ENCODE data around the gene FHOD3.

The FHOD3 gene

DNA sequence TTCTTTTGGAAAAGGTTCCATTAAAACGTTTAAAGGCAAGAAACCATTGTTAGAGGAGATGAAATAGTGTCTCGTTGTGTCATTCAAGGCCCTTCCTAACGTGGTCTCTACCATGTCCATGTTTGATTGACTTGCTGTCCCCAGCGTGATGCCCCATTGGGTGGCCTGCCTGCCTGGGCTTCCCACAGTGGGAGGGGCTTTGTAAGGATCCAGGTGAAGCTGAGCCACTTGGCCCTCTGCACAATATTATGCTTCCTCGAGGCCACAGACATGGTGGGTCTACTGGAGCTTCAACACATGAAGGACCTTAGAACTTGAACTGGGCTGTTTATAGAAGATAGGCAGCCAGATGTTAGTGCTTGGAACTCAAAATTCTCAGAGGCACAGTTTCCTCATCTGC, 235.3 kb downstream of the FHOD3 start:
- H3K27me3 ChIP-seq (replicated peaks): no peaks in the 10 kb centered on the region
- in situ Hi-C loops (cut with HindIII; ENCODE audit: low pct_ligation_motif_present, low sequenced_read_pairs): no loop called here
- no peak overlapping the region for H3K27ac ChIP-seq
- TF ChIP-seq, protein P1, sequence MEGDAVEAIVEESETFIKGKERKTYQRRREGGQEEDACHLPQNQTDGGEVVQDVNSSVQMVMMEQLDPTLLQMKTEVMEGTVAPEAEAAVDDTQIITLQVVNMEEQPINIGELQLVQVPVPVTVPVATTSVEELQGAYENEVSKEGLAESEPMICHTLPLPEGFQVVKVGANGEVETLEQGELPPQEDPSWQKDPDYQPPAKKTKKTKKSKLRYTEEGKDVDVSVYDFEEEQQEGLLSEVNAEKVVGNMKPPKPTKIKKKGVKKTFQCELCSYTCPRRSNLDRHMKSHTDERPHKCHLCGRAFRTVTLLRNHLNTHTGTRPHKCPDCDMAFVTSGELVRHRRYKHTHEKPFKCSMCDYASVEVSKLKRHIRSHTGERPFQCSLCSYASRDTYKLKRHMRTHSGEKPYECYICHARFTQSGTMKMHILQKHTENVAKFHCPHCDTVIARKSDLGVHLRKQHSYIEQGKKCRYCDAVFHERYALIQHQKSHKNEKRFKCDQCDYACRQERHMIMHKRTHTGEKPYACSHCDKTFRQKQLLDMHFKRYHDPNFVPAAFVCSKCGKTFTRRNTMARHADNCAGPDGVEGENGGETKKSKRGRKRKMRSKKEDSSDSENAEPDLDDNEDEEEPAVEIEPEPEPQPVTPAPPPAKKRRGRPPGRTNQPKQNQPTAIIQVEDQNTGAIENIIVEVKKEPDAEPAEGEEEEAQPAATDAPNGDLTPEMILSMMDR (IDR thresholded peaks at IDR 0.05; ENCODE audit: low read depth, low read length, missing control alignments): no peak
- H3K4me3 ChIP-seq (ENCODE audit: low read depth, low read length): no peak overlapping the region
- no peak for DNase-seq
- H3K36me3 ChIP-seq (replicated peaks): no peaks in the 10 kb centered on the region

GRCh38 chr18:36533446-36534153, 236.1 kb downstream of the FHOD3 start:
- Histone ChIP-seq H3K36me3 (replicated peaks) (no peaks in the 10 kb centered on the region), H3K4me3 (ENCODE audit: low read depth, low read length) (no peak overlapping the region), H3K27me3 (replicated peaks) (no peaks in the 10 kb centered on the region), H3K27ac (no peak overlapping the region)
- in situ Hi-C loops (cut with HindIII; ENCODE audit: low pct_ligation_motif_present, low sequenced_read_pairs): no loop called here
- no peak for DNase-seq
- TF ChIP-seq, protein P1 (IDR thresholded peaks at IDR 0.05; ENCODE audit: low read depth, low read length, missing control alignments): no peak

DNA sequence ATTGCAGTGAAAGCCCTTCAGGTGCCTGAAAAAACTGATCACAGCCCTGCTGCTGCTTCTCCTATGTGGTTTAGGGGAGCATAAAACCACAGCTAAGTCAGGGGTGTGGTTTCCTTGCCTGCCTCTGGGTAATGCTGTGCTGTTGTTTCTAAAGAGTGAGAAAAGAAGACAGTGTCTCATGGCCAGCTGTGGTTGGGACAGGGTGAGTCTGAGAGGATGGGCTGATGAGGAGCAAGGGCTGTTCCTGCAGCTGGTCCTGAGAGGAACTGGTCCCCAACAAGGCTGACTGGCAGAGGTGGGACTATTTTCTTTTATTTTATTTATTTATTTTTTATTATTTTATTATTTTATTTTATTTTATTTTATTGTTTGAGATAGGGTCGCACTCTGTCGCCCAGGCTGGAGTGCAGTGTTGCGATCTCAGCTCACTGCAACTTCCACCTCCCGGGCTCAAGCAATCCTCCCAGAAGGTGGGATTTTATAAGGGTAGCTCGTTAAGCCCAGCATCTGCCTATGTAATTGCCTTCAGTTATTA, 236.7 kb downstream of the FHOD3 start:
- in situ Hi-C loops (cut with HindIII; ENCODE audit: low pct_ligation_motif_present, low sequenced_read_pairs): no loop called here
- Histone ChIP-seq H3K4me3 (ENCODE audit: low read depth, low read length) (no peak overlapping the region), H3K27me3 (replicated peaks) (no peaks in the 10 kb centered on the region), H3K27ac (no peak overlapping the region), H3K36me3 (replicated peaks) (no peaks in the 10 kb centered on the region)
- TF ChIP-seq, protein P1 (IDR thresholded peaks at IDR 0.05; ENCODE audit: low read depth, low read length, missing control alignments): no peak
- no peak for DNase-seq

- in situ Hi-C loops (cut with HindIII; ENCODE audit: low pct_ligation_motif_present, low sequenced_read_pairs): no loop called here
Measured at GRCh38 chr18:36535202-36535935, 237.9 kb downstream of the FHOD3 start.

GRCh38 chr18:36536426-36536825, 238.9 kb downstream of the FHOD3 start:
- H3K27ac ChIP-seq: no peak overlapping the region
- H3K36me3 ChIP-seq (replicated peaks): no peaks in the 10 kb centered on the region
- in situ Hi-C loops (cut with HindIII; ENCODE audit: low pct_ligation_motif_present, low sequenced_read_pairs): no loop called here
- TF ChIP-seq, protein P1 (IDR thresholded peaks at IDR 0.05; ENCODE audit: low read depth, low read length, missing control alignments): no peak
- no peaks in the 10 kb centered on the region for H3K27me3 ChIP-seq (replicated peaks)
- DNase-seq: no peak
- H3K4me3 ChIP-seq (ENCODE audit: low read depth, low read length): no peak overlapping the region

More at GRCh38 chr18:36535202-36535935, 237.9 kb downstream of the FHOD3 start:
- no peak for DNase-seq
- Histone ChIP-seq H3K4me3 (ENCODE audit: low read depth, low read length) (no peak overlapping the region), H3K36me3 (replicated peaks) (no peaks in the 10 kb centered on the region), H3K27ac (no peak overlapping the region), H3K27me3 (replicated peaks) (no peaks in the 10 kb centered on the region)
- TF ChIP-seq, protein P1 (IDR thresholded peaks at IDR 0.05; ENCODE audit: low read depth, low read length, missing control alignments): no peak

All from brain microvascular endothelial cell (primary cell).